ENCODE measurements around the gene CXCL14. TPM values are rescaled to one million over a fixed set of nuclear protein-coding genes. Genes with fewer than 3 reads are reported as not detected.
A peak's percentile ranks its signal among the peaks of the same experiment; 100 is the strongest.

The CXCL14 gene
- total RNA-seq, 2 experiments from 2014 or later: not detected

DNA sequence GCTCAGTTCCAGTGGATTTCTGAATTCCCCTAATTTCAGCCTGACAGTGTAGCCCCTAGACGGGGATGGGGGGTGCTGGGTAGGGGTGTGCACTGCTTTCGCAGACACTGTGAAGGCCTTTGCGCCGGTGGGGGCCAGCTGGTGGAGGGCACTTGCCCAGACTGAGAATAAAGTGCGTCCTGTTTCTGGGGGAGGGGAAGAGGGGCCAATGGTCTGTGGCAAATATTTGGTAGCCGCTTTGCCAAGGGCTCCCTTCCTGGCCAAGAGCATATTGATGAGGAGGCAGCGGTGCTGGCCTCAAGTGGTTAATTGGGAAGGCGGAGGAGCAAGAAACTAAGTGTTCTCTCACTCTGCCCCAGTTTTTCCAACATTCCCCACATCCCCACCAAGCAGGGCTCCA, 1.4 kb downstream of the CXCL14 start:
- H3K27me3 Mint-ChIP-seq: peaks cover 49% of the 10 kb centered on the region
- CTCF ChIA-PET: interaction anchor here (1.0 to 2.4 kb wide), 2 partner anchors 10 to 11 kb away, joined by 3 to 11 read pairs; no protein-coding TSS in a partner anchor

DNA sequence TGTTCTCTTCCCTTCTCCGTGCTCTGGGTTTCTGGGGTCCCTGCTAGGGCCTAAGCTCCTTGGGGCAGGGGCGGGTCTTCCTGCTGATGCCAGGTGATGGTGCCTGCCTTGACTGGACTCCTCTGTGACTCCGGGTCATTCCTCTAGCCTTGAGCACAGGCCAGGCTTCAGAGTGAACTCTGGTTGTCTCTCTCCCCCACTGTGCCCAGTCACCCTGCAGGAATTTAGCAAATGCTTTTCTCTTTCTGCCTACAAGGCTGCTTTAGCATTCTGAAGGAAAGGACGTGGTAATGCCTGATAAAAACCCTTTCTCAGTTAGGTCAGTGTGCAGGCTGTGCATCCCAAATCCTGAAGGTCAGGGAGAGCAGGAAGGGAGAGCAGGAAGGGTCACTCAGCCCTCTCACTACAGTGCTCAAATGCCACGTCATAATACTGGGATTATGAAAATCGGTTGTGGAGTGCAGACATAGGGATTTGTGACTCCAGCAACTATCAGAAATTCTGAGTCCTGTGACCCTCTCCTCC, 2.7 kb downstream of the CXCL14 start:
- DNase-seq: no peak
- Mint-ChIP-seq H3K4me3 (no peak overlapping the region), H3K36me3 (ENCODE audit: low read depth) (no peaks in the 10 kb centered on the region), H3K9me3 (ENCODE audit: low read depth) (no peaks in the 10 kb centered on the region), H3K4me1 (peaks cover 2% of the 10 kb centered on the region), H3K27me3 (peaks cover 46% of the 10 kb centered on the region), H3K27ac (no peak overlapping the region)
- ATAC-seq: no peak
- CTCF ChIA-PET: interaction anchor here (0.6 kb wide), 1 partner anchor 12 kb away, joined by 3 read pairs; no protein-coding TSS in a partner anchor
- POLR2A ChIA-PET: no interaction called here
- intact Hi-C loops (cut with DNase I, micrococcal nuclease): no loop called here

More for the DNA sequence above, 1.4 kb downstream of the CXCL14 start:
- peaks cover 2% of the 10 kb centered on the region for H3K4me1 Mint-ChIP-seq
- no peak for DNase-seq
- H3K4me3 Mint-ChIP-seq: no peak overlapping the region
- POLR2A ChIA-PET: no interaction called here
- intact Hi-C loops (cut with DNase I, micrococcal nuclease): no loop called here
- no peak for ATAC-seq
- no peak overlapping the region for H3K27ac Mint-ChIP-seq
- H3K9me3 Mint-ChIP-seq (ENCODE audit: low read depth): no peaks in the 10 kb centered on the region
- no peaks in the 10 kb centered on the region for H3K36me3 Mint-ChIP-seq (ENCODE audit: low read depth)

DNA sequence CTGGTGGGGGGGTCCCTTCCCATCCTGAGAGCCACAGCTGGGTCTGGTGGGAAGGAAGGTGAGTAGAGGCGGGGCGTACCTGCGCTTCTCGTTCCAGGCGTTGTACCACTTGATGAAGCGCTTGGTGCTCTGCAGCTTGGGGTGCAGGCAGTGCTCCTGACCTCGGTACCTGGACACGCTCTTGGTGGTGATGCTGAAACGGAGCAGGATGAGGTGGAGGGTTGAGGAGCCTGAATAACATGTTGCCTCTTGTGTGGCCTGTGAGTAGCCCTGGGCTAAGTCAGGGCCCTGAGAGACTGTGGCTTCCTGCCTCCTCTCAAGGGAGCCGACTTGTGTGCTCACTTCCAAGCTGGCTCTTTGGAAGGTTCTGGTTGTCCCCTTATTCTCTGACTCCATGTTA, 4.3 kb downstream of the CXCL14 start:
- Mint-ChIP-seq H3K4me1 (peaks cover 2% of the 10 kb centered on the region), H3K27ac (no peak overlapping the region), H3K4me3 (no peak overlapping the region), H3K27me3 (peaks cover 36% of the 10 kb centered on the region), H3K36me3 (ENCODE audit: low read depth) (no peaks in the 10 kb centered on the region), H3K9me3 (ENCODE audit: low read depth) (no peaks in the 10 kb centered on the region)
- ATAC-seq: no peak
- POLR2A ChIA-PET: no interaction called here
- no peak for DNase-seq
- CTCF ChIA-PET: interaction anchor here (0.6 to 1.5 kb wide), 2 partner anchors 9 to 111 kb away, joined by 3 to 7 read pairs; no protein-coding TSS in a partner anchor
- intact Hi-C loops (cut with DNase I, micrococcal nuclease): no loop called here

DNA sequence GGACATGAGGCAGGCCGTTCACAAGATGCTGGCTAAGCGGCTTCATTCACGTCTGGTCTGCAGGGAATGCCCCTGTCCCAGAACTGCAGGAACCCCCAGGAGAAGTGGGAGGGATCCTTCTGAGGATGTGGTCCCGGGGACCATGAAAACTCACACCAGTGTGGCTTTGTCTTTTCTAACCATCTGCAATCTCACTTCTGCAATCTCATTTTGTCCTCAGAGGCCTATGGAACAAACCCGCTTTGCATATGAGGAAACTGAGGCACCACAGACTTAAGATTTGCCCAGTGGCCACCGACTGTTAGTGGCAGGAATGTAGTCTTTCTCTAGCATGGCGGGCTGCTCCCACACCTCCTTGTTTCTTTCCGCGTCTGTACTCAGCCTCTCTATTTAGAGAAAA, 6.9 kb downstream of the CXCL14 start:
- no peak for ATAC-seq
- CTCF ChIA-PET: interaction anchor here (0.7 to 2.5 kb wide), 2 partner anchors 10 to 111 kb away, joined by 3 to 15 read pairs; no protein-coding TSS in a partner anchor
- POLR2A ChIA-PET: no interaction called here
- Mint-ChIP-seq H3K27ac (no peak overlapping the region), H3K36me3 (ENCODE audit: low read depth) (no peaks in the 10 kb centered on the region), H3K4me1 (no peaks in the 10 kb centered on the region), H3K9me3 (ENCODE audit: low read depth) (no peaks in the 10 kb centered on the region), H3K4me3 (no peak overlapping the region), H3K27me3 (peaks cover 12% of the 10 kb centered on the region)
- DNase-seq: no peak
- intact Hi-C loops (cut with DNase I, micrococcal nuclease): no loop called here

DNA sequence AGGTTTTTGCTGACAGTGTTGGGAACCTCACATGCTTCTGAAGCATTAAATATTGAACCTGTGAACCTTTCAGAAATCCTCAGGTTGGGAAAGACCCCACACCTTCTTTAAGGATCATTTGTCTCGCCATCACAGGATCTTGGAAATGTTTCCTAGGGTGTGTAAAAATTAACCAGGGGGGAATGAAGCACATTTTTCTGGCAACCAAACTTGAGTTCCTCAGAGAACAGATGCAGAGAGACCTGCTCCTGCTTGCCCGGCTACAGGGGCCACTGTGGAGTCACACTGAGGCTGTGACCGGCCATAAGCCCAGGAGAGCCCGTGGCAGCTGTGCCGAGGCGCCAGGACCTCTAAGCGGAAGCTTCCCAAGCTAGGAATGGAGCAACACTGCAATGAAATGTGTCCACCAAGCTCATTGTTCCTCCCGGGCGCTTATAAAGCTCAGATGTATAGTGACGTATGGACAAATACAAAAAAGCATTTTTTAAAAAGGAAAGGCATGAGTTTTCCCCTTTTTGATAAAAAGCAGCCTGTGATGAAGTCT, 7.7 kb downstream of the CXCL14 start:
- intact Hi-C loops (cut with DNase I, micrococcal nuclease): no loop called here
- Mint-ChIP-seq H3K4me3 (no peak overlapping the region), H3K36me3 (ENCODE audit: low read depth) (no peaks in the 10 kb centered on the region), H3K4me1 (no peaks in the 10 kb centered on the region), H3K27ac (no peak overlapping the region), H3K9me3 (ENCODE audit: low read depth) (no peaks in the 10 kb centered on the region), H3K27me3 (peaks cover 12% of the 10 kb centered on the region)
- POLR2A ChIA-PET: no interaction called here
- CTCF ChIA-PET: interaction anchor here (0.7 to 2.5 kb wide), 4 partner anchors 9 to 110 kb away, joined by 3 to 15 read pairs (median 6); no protein-coding TSS in a partner anchor
- DNase-seq: no peak
- ATAC-seq: no peak

DNA sequence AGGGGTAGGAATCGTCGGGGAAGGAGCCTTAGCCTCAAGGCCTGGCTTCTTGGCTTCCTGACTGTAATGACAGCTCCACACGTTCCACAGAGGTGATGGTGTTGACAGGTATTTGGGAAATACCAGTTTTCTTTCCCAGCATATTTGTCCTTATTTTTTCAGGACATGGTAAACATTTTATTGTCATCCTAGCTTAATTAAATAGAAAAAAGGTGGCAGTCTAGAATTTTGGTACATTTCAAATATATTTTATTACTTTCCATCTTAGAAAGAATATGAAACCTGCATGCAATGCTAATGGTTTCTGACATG, 8.4 kb downstream of the CXCL14 start:
- ATAC-seq: no peak
- CTCF ChIA-PET: interaction anchor here (1.5 to 2.5 kb wide), 4 partner anchors 9 to 112 kb away, joined by 4 to 15 read pairs (median 7); no protein-coding TSS in a partner anchor
- peaks cover 9% of the 10 kb centered on the region for H3K27me3 Mint-ChIP-seq
- H3K27ac Mint-ChIP-seq: no peak overlapping the region
- no peaks in the 10 kb centered on the region for H3K4me1 Mint-ChIP-seq
- no peaks in the 10 kb centered on the region for H3K36me3 Mint-ChIP-seq (ENCODE audit: low read depth)
- no peak for DNase-seq
- intact Hi-C loops (cut with DNase I, micrococcal nuclease): no loop called here
- POLR2A ChIA-PET: no interaction called here
- no peaks in the 10 kb centered on the region for H3K9me3 Mint-ChIP-seq (ENCODE audit: low read depth)
- no peak overlapping the region for H3K4me3 Mint-ChIP-seq

DNA sequence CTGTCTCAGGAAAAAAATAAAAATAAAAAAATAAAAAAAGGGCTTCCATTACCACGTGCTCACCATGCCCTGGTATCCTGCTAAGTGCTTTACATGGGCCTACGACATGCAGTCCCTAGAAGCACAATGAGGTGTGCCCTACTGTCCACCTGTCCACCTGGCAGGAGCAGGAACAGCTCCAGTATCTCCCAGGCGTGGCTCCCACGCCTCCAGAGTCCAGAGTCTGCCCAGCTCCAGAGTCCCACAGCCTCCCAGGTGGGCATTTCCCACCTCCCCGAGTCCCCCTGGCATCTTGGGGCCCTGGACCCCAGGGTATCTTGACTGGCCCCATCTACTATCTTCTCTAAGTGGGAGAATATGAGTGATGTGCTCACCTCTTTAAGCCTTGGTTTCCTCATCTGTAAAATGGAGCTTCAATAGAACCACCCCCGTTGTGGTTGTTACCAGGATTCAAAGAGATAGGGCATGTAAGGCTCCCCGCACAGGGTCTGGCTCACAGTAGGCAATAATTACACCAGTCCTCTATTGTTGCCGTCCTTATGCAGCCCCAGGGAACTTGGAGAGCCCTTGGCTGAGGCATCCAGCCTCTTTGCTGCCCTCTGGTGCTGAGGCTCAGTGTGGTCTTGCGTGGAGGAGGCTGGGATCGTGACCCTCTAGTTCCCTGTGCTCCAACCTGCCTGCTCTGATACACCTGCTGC, 8.9 kb downstream of the CXCL14 start:
- DNase-seq (peak; percentile 29), ATAC-seq (no peak)
- Mint-ChIP-seq H3K9me3 (ENCODE audit: low read depth) (no peaks in the 10 kb centered on the region), H3K4me3 (no peak overlapping the region), H3K27ac (no peak overlapping the region), H3K36me3 (ENCODE audit: low read depth) (no peaks in the 10 kb centered on the region), H3K4me1 (no peaks in the 10 kb centered on the region), H3K27me3 (peaks cover 12% of the 10 kb centered on the region)
- ChIA-PET CTCF (interaction anchor here (0.7 to 2.5 kb wide), 6 partner anchors 8 to 112 kb away, joined by 3 to 15 read pairs (median 6); no protein-coding TSS in a partner anchor), POLR2A (interaction anchor here (0.6 kb wide), 1 partner anchor 39 kb away, joined by 3 read pairs; no protein-coding TSS in a partner anchor)
- intact Hi-C loops (cut with DNase I, micrococcal nuclease): loop anchor here in 1 of 2 experiments (5.0 kb wide), 1 partner anchor 103 kb away; no protein-coding TSS in a partner anchor

DNA sequence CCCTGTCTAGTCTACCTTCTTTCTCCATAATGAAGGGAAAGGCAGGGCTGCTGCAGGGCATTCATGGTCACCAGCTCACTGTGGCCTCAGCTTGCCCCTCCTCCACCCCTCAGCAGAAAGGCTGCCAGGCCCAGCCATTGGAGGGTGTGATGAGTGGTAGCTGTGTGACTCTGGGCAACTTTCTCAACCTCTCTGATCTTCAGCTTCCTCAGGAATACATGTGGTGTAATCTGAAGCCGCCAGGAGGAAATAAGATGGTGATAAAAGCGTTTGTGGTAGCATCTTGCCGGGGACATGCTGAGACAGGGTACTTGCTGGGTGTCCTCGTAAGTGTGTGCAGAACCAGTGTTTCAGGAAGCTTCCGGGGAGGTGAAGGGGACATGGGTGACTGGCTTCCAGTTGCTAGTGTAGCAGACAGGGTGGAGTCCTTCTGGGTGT, 9.8 kb downstream of the CXCL14 start:
- Mint-ChIP-seq H3K27me3 (peaks cover 12% of the 10 kb centered on the region), H3K36me3 (ENCODE audit: low read depth) (no peaks in the 10 kb centered on the region), H3K9me3 (ENCODE audit: low read depth) (no peaks in the 10 kb centered on the region), H3K4me3 (no peak overlapping the region), H3K27ac (no peak overlapping the region), H3K4me1 (no peaks in the 10 kb centered on the region)
- POLR2A ChIA-PET: interaction anchor here (0.6 kb wide), 1 partner anchor 39 kb away, joined by 3 read pairs; no protein-coding TSS in a partner anchor
- DNase-seq (no peak), ATAC-seq (no peak)
- CTCF ChIA-PET: interaction anchor here (0.7 to 2.3 kb wide), 4 partner anchors 10 to 111 kb away, joined by 3 to 7 read pairs (median 5); no protein-coding TSS in a partner anchor
- intact Hi-C loops (cut with DNase I, micrococcal nuclease): loop anchor here in 1 of 2 experiments (5.0 kb wide), 1 partner anchor 102 kb away; no protein-coding TSS in a partner anchor

DNA sequence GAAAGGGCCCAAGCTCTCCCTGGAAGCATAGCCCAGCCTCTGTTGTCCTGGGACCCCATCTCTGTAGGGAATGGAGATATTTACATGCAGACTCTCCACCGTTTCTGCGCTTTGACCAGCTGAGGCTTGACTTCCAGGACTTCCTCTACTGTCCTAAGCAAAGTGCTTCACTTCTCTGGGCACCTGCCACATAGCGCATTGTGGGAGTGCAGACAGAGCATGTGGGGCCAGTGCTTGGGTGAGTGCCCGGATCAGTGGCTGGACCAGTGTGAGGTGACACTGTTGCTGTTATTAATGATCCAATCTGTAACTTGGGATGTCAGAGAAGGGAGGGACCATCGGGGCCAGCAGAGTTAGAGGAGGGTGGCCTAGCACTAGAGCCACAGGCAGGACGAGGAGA, 10.5 kb downstream of the CXCL14 start:
- ATAC-seq (no peak), DNase-seq (no peak)
- no peaks in the 10 kb centered on the region for H3K9me3 Mint-ChIP-seq (ENCODE audit: low read depth)
- H3K27me3 Mint-ChIP-seq: peaks cover 12% of the 10 kb centered on the region
- H3K27ac Mint-ChIP-seq: no peak overlapping the region
- H3K4me3 Mint-ChIP-seq: no peak overlapping the region
- POLR2A ChIA-PET: no interaction called here
- CTCF ChIA-PET: interaction anchor here (1.2 to 11.6 kb wide), 5 partner anchors 9 to 107 kb away, joined by 6 to 282 read pairs (median 8); no protein-coding TSS in a partner anchor
- H3K36me3 Mint-ChIP-seq (ENCODE audit: low read depth): no peaks in the 10 kb centered on the region
- intact Hi-C loops (cut with DNase I, micrococcal nuclease): loop anchor here in 1 of 2 experiments (5.0 kb wide), 1 partner anchor 101 kb away; no protein-coding TSS in a partner anchor
- no peaks in the 10 kb centered on the region for H3K4me1 Mint-ChIP-seq

DNA sequence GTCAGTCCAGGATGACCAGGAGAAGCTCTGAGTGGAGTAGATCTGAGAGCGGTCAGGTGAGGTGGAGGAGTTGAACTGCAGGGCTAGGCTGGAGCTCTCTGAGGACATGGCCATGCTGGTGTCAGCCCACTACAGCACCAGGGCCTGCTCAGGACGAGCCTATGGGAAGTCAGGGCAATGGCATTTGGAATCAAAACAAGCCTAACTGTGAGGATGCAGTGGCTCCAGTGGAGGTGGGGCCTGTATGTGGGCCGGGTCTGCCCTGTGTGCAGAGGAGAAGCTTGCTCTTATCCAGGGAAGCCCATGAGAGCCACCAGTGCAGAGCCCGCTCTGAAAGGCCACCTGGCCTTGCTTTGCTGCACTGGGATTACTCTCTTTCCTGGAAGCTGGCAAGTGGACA, 11.1 kb downstream of the CXCL14 start:
- peaks cover 11% of the 10 kb centered on the region for H3K27me3 Mint-ChIP-seq
- ATAC-seq (no peak), DNase-seq (no peak)
- no peaks in the 10 kb centered on the region for H3K4me1 Mint-ChIP-seq
- H3K27ac Mint-ChIP-seq: no peak overlapping the region
- POLR2A ChIA-PET: no interaction called here
- H3K9me3 Mint-ChIP-seq (ENCODE audit: low read depth): no peaks in the 10 kb centered on the region
- H3K4me3 Mint-ChIP-seq: no peak overlapping the region
- H3K36me3 Mint-ChIP-seq (ENCODE audit: low read depth): no peaks in the 10 kb centered on the region
- intact Hi-C loops (cut with DNase I, micrococcal nuclease): loop anchor here in 1 of 2 experiments (5.0 kb wide), 1 partner anchor 100 kb away; no protein-coding TSS in a partner anchor
- CTCF ChIA-PET: interaction anchor here (0.7 to 11.6 kb wide), 6 partner anchors 9 to 263 kb away, joined by 3 to 282 read pairs (median 12); no protein-coding TSS in a partner anchor

All from activated CD4-positive, alpha-beta T cell treated with anti-CD3 and anti-CD28 coated beads for 36 hours (primary cell).